ENCODE results near the gene PBX1.

PBX1 gene

DNA sequence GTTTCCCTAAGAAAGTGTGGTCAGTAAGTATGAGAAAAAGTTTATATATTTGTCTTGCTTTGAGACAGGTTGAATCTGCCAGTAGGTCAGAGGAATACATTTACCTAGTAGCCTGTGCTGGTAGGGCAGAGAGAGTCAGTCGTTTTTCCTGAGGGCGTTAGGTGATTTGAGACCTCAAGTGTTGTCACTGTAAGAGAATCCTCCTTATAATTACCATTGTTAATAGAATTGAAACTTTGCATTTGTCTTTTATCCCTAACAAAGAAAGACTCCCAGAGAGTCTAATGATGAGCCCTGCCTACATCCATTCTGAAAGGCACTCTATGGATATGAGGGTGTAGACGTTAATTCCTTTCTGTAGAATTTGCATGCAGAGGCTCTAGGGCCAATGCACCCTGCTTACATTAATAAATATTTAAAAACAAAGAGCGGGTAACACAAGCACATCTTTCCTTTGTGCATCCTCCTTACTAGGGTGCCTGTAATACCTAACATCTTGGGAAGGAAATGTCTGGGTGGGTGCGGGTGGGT lies 16.4 kb downstream of the PBX1 start:
- no peak for DNase-seq (ENCODE audit: low read depth)

DNA sequence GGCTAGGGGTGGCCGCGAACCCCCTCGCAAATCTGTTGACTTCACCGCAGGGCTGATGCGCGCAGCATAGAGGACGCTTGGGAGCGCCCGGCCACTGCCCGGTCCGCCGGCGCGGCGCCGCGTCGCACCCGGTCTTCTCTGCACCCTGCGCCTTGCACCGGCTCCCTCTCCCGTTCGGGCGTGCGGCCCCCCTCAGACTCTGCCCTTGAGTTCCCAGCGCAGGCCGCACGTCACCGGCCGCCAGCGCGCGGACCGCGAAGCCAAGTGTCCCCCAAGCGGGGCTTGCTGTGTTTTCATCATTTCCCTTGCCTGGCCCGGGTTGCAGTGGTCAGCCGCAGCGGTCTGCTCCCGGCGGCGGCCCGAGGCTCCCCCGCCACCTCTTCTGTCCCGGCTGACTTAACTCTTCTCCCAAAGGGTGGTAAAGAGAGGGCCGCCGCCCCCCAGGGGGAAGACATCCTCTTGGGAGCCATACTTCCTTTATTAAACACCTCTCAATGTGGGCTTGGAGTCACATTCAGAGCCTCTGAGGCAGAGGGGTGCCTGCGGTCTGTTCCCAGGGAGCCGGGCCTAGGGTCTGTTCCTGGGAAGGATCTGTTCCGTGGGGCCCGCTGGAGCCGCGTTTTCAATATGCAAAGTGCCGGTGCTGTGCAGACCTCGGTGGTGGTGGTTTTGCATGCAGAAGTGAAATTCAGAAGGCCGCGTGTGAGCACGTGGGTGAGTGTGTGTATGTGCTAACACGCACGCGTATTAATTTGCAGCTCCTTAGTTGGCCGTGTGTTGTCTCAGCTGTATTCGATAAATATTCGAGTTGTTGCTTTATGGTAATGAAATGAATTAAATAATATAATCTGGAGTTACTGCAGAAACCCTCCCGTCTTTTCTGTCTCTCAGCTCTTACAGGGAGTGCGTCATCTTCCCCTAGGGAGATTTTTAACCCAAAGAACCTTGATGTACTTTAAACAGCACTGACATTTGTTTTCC lies 17.6 kb downstream of the PBX1 start:
- DNase-seq (ENCODE audit: low read depth): no peak
- TF ChIP-seq CTCF (IDR thresholded peaks at IDR 0.05; ENCODE audit: insufficient read depth, low read depth, low read length, missing control alignments): no peak
- H3K4me3 ChIP-seq (ENCODE audit: low read depth, low read length): no peak overlapping the region

More for the DNA sequence above, 16.4 kb downstream of the PBX1 start:
- no peak for TF ChIP-seq CTCF (IDR thresholded peaks at IDR 0.05; ENCODE audit: insufficient read depth, low read depth, low read length, missing control alignments)
- H3K4me3 ChIP-seq (ENCODE audit: low read depth, low read length): no peak overlapping the region

DNA sequence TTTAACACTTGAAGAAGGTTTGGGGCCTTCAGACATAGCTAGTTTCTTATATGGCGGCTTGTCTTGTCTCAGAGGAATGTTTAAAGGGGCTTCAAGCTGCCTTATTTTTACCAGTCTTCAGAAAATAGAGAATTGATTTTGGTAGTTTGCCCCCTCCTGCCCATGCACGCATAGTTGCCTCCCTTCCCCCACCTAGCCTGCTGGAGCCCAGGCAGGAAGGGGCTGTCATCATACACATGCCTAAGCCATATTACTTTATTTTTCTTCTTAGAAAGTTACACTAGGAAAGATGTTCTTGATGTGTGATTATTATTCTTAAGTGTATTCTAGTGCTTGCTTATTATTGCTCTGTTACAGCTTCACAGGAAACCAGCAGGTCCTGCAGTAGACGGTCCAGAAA lies 18.3 kb downstream of the PBX1 start:
- TF ChIP-seq CTCF (IDR thresholded peaks at IDR 0.05; ENCODE audit: insufficient read depth, low read depth, low read length, missing control alignments): no peak
- no peak for DNase-seq (ENCODE audit: low read depth)
- H3K4me3 ChIP-seq (ENCODE audit: low read depth, low read length): no peak overlapping the region

- no peak for TF ChIP-seq CTCF (IDR thresholded peaks at IDR 0.05; ENCODE audit: insufficient read depth, low read depth, low read length, missing control alignments)
- DNase-seq (ENCODE audit: low read depth): no peak
- H3K4me3 ChIP-seq (ENCODE audit: low read depth, low read length): no peak overlapping the region
Observed at GRCh38 chr1:164578479-164579200, 19.7 kb downstream of the PBX1 start.

GRCh38 chr1:164579381-164579780 lies 20.4 kb downstream of the PBX1 start:
- DNase-seq (ENCODE audit: low read depth): no peak
- no peak for TF ChIP-seq CTCF (IDR thresholded peaks at IDR 0.05; ENCODE audit: insufficient read depth, low read depth, low read length, missing control alignments)
- H3K4me3 ChIP-seq (ENCODE audit: low read depth, low read length): no peak overlapping the region

DNA sequence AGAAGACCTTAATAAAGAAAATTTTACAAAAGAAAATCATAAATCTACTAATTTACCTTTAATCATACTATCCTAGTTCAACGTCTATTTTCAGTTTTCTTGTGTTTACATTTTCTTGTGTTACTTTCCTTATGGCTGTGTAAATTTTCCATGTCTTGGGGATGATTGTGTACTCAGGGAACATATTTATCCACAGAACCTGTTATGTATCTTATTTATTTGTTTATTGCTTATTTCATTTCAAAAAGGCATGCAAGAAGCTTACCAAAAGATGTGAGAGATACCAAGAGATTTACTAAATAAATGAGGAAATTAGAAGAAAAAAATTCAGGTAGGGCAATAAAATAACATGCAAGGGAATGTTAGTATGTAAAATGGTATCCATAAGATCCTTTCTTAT lies 22.8 kb downstream of the PBX1 start:
- TF ChIP-seq CTCF (IDR thresholded peaks at IDR 0.05; ENCODE audit: insufficient read depth, low read depth, low read length, missing control alignments): no peak
- DNase-seq (ENCODE audit: low read depth): no peak
- H3K4me3 ChIP-seq (ENCODE audit: low read depth, low read length): no peak overlapping the region

Data from GM12865 (cell line).